Progenitor cell of endocrine pancreas (in vitro differentiated cells): Measurements from ENCODE around the gene ADAMTSL3. TPM values are rescaled to one million over a fixed set of nuclear protein-coding genes. Genes with fewer than 3 reads are reported as not detected.

Experiments
- DNase-seq: peaks from one replicate; pipeline ENCODE4 v3.0.0; 2021; ENCODE audit warnings: low spot score; ENCODE audit not compliant: unreplicated experiment
- H3K27ac Mint-ChIP-seq: 2 replicates; pipeline ENCODE4 v1.8.0; 2021; ENCODE audit warnings: mild to moderate bottlenecking, moderate library complexity, mixed read lengths
- H3K27me3 Mint-ChIP-seq: 2 replicates; pipeline ENCODE4 v1.8.0; 2021; ENCODE audit warnings: mixed read lengths
- H3K36me3 Mint-ChIP-seq: 2 replicates; pipeline ENCODE4 v1.8.0; 2022; ENCODE audit warnings: mixed read lengths; ENCODE audit not compliant: insufficient read depth
- H3K4me1 Mint-ChIP-seq: 2 replicates; pipeline ENCODE4 v1.8.0; 2021; ENCODE audit warnings: low read depth, mixed read lengths
- H3K4me3 Mint-ChIP-seq: 2 replicates; pipeline ENCODE4 v1.8.0; 2021; ENCODE audit warnings: low read depth, mild to moderate bottlenecking, moderate library complexity, mixed read lengths
- H3K9me3 Mint-ChIP-seq: 2 replicates; pipeline ENCODE4 v1.8.0; 2021; ENCODE audit warnings: low read depth, mixed read lengths
- total RNA-seq: library from RNA; stranded (reverse); gene quantifications from 2 replicates; pipeline ENCODE4 v1.2.1, GENCODE V29; 2021
- TF ChIP-seq, protein P1 (sequence below): fragments of 200-600 bp; sonication (generic); IDR thresholded peaks from one replicate; pipeline ENCODE4 v1.5.0; 2021; ENCODE audit warnings: antibody characterized with exemption, mild to moderate bottlenecking; ENCODE audit not compliant: unreplicated experiment

Gene ADAMTSL3
- total RNA-seq, 1 donor from 2014 or later = 0.24 TPM

DNA sequence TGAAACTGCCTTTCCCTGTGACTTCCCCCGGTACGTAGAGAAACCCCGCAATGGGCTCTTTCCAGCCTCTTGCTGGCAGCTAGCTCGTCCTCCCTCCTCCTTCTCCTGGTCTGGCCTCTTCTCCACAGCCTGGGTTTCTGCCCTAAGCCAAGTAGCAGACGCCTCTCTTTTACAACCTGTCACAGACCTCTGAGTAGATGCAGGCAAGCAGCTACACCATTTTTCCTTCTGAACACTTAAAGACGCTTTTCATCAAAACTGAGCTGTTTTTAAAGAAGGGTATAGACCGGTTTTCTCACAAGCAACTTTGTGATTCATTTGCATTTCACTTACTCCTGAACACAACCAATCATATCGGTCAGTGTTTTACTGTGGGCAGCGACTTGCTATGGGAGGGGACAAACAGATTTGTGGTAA, 32.0 kb downstream of the ADAMTSL3 start:
- no peak for DNase-seq
- Mint-ChIP-seq H3K27ac (no peak overlapping the region), H3K9me3 (peaks cover 3% of the 10 kb centered on the region), H3K27me3 (peaks cover 16% of the 10 kb centered on the region), H3K4me1 (no peaks in the 10 kb centered on the region), H3K4me3 (no peak overlapping the region), H3K36me3 (no peaks in the 10 kb centered on the region)
- TF ChIP-seq, protein P1, sequence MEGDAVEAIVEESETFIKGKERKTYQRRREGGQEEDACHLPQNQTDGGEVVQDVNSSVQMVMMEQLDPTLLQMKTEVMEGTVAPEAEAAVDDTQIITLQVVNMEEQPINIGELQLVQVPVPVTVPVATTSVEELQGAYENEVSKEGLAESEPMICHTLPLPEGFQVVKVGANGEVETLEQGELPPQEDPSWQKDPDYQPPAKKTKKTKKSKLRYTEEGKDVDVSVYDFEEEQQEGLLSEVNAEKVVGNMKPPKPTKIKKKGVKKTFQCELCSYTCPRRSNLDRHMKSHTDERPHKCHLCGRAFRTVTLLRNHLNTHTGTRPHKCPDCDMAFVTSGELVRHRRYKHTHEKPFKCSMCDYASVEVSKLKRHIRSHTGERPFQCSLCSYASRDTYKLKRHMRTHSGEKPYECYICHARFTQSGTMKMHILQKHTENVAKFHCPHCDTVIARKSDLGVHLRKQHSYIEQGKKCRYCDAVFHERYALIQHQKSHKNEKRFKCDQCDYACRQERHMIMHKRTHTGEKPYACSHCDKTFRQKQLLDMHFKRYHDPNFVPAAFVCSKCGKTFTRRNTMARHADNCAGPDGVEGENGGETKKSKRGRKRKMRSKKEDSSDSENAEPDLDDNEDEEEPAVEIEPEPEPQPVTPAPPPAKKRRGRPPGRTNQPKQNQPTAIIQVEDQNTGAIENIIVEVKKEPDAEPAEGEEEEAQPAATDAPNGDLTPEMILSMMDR = no peak

DNA sequence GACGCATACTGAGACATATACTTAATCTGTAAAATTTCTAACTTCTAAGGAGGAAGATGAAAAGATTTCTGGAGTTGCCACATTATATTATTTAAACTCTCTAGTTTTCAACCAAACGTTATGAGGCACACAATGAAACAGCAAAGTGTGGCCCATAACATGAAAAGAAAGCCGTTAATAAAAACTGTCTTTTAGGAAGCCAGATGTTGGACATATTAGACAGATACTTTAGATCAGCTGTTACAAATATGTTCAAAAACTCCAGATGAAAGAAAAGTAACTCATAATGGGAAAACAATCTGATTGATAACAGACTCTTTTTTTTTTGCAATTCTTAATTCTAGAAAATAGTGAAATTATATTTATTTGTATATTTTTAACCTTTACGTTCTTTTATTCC, 34.3 kb downstream of the ADAMTSL3 start:
- Mint-ChIP-seq H3K27ac (no peak overlapping the region), H3K27me3 (peaks cover 16% of the 10 kb centered on the region), H3K4me3 (no peak overlapping the region), H3K36me3 (no peaks in the 10 kb centered on the region), H3K9me3 (peaks cover 2% of the 10 kb centered on the region), H3K4me1 (no peaks in the 10 kb centered on the region)
- no peak for DNase-seq
- TF ChIP-seq, protein P1 = no peak

DNA sequence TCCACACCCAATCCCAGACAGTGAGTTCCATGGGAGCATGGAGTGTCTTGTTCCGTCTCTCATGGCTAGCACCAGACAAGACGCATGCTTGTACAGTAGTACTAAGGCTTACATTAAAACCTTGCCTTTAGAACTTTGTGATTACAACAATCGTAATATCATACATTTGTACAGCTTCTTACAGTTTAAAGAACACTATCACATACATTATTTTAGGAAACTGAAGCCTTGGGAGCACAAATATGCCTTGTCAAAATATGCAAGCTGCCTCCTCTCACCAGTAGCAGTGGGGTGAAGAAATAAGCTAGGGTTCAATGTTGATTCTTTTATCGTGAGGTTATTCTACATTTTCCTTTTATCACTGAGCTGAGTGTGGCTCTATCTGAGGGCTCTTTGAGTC, 36.8 kb downstream of the ADAMTSL3 start:
- Mint-ChIP-seq H3K27me3 (peaks cover 13% of the 10 kb centered on the region), H3K4me1 (peaks cover 2% of the 10 kb centered on the region), H3K4me3 (no peak overlapping the region), H3K27ac (no peak overlapping the region), H3K9me3 (no peaks in the 10 kb centered on the region), H3K36me3 (no peaks in the 10 kb centered on the region)
- DNase-seq = no peak
- TF ChIP-seq, protein P1 = no peak

DNA sequence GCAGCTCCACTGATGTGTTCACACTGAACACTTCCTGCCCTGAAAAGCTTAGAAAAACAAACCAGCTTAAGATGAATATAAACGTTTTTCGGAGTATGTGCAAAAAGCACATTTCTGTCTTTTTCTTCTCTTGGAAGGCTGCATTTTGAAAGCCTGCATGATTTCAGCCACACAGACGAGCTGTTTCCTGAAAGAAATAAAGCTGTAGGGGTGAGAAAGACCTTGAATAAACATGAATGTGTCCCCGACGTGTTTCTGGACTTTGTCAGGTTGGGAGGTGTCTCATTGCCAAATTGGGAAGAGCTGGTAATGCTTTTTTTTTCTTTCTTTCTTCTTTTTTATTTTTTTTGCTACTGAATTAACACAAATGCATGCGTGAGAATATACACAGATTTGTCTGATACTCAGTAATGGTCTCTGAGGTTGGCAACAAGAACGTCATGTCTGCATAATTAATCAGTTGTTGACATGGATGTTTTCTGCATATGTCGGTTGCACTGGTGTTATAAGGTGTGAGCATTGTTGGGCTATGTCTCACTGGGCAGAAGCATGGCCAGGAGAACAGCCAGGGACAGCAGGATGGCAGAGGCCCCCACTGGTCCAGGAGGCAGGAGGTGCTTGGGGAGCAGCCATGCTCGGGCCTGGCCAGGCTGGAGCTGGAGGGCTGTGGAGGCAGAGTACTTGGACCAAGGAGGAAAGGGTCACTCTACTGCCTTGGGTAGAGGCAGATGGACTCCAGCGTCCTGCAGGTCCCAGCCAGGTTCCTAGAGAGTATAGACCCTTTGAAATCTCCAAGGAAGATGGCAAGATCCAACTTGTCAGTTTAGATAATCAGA, 39.0 kb downstream of the ADAMTSL3 start:
- H3K9me3 Mint-ChIP-seq = no peaks in the 10 kb centered on the region

DNA sequence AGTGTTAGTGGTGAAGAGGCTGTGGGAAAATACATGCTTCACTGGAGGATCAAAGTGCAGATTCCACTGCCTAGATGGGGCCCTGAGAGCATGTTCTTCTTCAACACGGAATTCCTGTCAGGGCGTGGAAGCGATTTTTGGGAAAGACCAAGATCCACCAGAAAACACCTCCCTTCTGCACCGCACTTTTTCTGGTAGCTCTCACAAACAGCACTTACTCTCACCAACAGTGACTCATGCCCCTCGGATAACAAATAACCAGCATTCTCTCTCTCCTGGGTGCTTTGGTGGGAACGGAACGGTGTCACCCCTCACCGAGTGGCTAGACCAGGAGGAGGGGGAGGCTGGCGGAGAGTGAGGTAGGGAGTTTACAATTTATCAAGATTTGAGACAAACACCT, 40.1 kb downstream of the ADAMTSL3 start:
- Mint-ChIP-seq H3K36me3 (no peaks in the 10 kb centered on the region), H3K9me3 (no peaks in the 10 kb centered on the region), H3K4me1 (peaks cover 2% of the 10 kb centered on the region), H3K27me3 (peaks cover 5% of the 10 kb centered on the region), H3K4me3 (no peak overlapping the region), H3K27ac (peak overlapping the region; percentile 31)
- TF ChIP-seq, protein P1 = no peak
- DNase-seq = no peak

More for the DNA sequence above, 39.0 kb downstream of the ADAMTSL3 start:
- Mint-ChIP-seq H3K4me1 (peaks cover 2% of the 10 kb centered on the region), H3K36me3 (no peaks in the 10 kb centered on the region), H3K27ac (no peak overlapping the region), H3K27me3 (peaks cover 5% of the 10 kb centered on the region), H3K4me3 (no peak overlapping the region)
- TF ChIP-seq, protein P1 = no peak
- no peak for DNase-seq
